Breast epithelium (tissue), 4 donors: ENCODE results near the gene ATP13A1. TPM values are rescaled to one million over a fixed set of nuclear protein-coding genes. Genes with fewer than 3 reads are reported as not detected.

Experiments used
- DNase-seq, 2 donors: peaks; one replicate each; pipeline ENCODE4 v3.0.0-alpha.2; 2019; ENCODE audit warnings: low spot score in 2 of 2
- H3K27ac ChIP-seq, 2 donors: fragments of 200-600 bp; sonication (generic) in 1 of 2; one replicate each; pipeline ENCODE4 v1.5.1; 2016 to 2019; ENCODE audit warnings: mild to moderate bottlenecking in 1 of 2
- H3K27me3 ChIP-seq, 2 donors: fragments of 200-600 bp; sonication (generic) in 1 of 2; one replicate each; pipeline versions ENCODE4 v1.5.1 to v1.6.0; 2017 to 2019; ENCODE audit warnings: control low read depth in 1 of 2, mild to moderate bottlenecking in 1 of 2
- H3K36me3 ChIP-seq: fragments of 200-600 bp; one replicate; pipeline ENCODE4 v1.5.1; 2019
- H3K4me1 ChIP-seq, 2 donors: fragments of 200-600 bp; sonication (generic); one replicate each; pipeline ENCODE4 v1.5.1; 2016 to 2019; ENCODE audit warnings: control low read depth in 1 of 2
- H3K4me3 ChIP-seq, 3 donors: fragments of 200-600 bp; sonication (generic); 1 replicate in 2 of 3; 2 replicates in 1 of 3; pipeline ENCODE4 v1.5.1; 2016 to 2019; ENCODE audit warnings: mild to moderate bottlenecking in 3 of 3, moderate library complexity in 2 of 3
- H3K9me3 ChIP-seq, 2 donors: fragments of 200-600 bp; sonication (generic) in 1 of 2; one replicate each; pipeline ENCODE4 v1.5.1; 2016 to 2019; ENCODE audit warnings: control low read depth in 1 of 2
- CTCF ChIP-seq, 3 donors: fragments of 450-650 bp; IDR thresholded peaks; one replicate each; pipeline ENCODE4 v1.5.1; 2016 to 2017; ENCODE audit warnings: antibody characterized with exemption in 3 of 3, mild to moderate bottlenecking in 3 of 3, moderate library complexity in 3 of 3
- POLR2A ChIP-seq: fragments of 450-650 bp; IDR thresholded peaks from one replicate; pipeline ENCODE4 v1.6.1; 2016; ENCODE audit warnings: antibody characterized with exemption, mild to moderate bottlenecking, moderate library complexity
- POLR2AphosphoS5 ChIP-seq, 3 donors: sonication (generic); formaldehyde crosslinking; IDR thresholded peaks; one replicate each; pipeline ENCODE4 v1.6.1; 2017; ENCODE audit warnings: antibody characterized with exemption in 3 of 3
- intact Hi-C: fragments of 100-400 bp; cut with DNase I; formaldehyde crosslinking; loops from one replicate; pipeline ENCODE4 v1.15.1; 2023; ENCODE audit warnings: low total_unique reads
- total RNA-seq, 3 donors: library from RNA; depleted of rRNA; stranded (reverse); fragments of >200 nt; gene quantifications; one replicate each; pipeline ENCODE4 v1.1.0, GENCODE V29; 2016

Gene ATP13A1
- total RNA-seq, 3 donors from 2014 or later, result 155 to 222 (median 189) TPM

- intact Hi-C loops, result no loop called here
- Histone ChIP-seq H3K4me1 (no peaks in the 10 kb centered on the region), H3K4me3 (no peak overlapping the region), H3K36me3 (no peaks in the 10 kb centered on the region), H3K27me3 (no peaks in the 10 kb centered on the region), H3K27ac (no peak overlapping the region), H3K9me3 (no peaks in the 10 kb centered on the region)
- TF ChIP-seq CTCF (IDR thresholded peaks at IDR 0.05) (no peak), POLR2A (no peak), POLR2AphosphoS5 (IDR thresholded peaks at IDR 0.05) (no peak)
- no peak for DNase-seq
Observed at GRCh38 chr19:19631346-19631745, 32.1 kb downstream of the ATP13A1 start.

- no peaks in the 10 kb centered on the region for H3K4me1 ChIP-seq
- intact Hi-C loops, result no loop called here
- no peak overlapping the region for H3K27ac ChIP-seq
- no peak for TF ChIP-seq POLR2A
- TF ChIP-seq CTCF (IDR thresholded peaks at IDR 0.05), result no peak
- TF ChIP-seq POLR2AphosphoS5 (IDR thresholded peaks at IDR 0.05), result no peak
- H3K9me3 ChIP-seq, result no peaks in the 10 kb centered on the region
- H3K27me3 ChIP-seq, result no peaks in the 10 kb centered on the region
- H3K4me3 ChIP-seq, result no peak overlapping the region
- DNase-seq, result no peak
- no peaks in the 10 kb centered on the region for H3K36me3 ChIP-seq
Observed at GRCh38 chr19:19630426-19630825, 33.0 kb downstream of the ATP13A1 start.

DNA sequence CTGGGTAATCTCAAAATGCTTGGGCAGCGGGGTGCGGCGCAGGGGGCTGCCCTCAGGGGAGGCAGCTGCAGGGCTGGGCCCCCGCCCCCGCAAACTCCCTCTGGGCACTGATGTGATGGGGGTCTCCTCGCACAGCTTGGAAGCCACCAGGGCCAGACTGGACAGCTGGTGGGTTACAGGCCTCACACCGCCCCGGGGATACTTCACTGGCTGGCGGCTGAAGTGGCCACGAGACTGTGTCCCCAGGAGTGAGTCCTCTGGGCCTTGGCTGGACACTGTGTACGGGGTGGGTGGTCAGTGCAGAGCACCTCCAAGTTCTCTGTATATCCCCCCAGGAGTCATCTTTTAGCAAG is 33.4 kb downstream of the ATP13A1 start:
- Histone ChIP-seq H3K4me3 (no peak overlapping the region), H3K9me3 (no peaks in the 10 kb centered on the region), H3K27me3 (no peaks in the 10 kb centered on the region), H3K4me1 (no peaks in the 10 kb centered on the region), H3K27ac (no peak overlapping the region), H3K36me3 (no peaks in the 10 kb centered on the region)
- TF ChIP-seq POLR2A (no peak), CTCF (IDR thresholded peaks at IDR 0.05) (no peak), POLR2AphosphoS5 (IDR thresholded peaks at IDR 0.05) (no peak)
- DNase-seq, result no peak
- intact Hi-C loops, result no loop called here

- Histone ChIP-seq H3K4me1 (no peaks in the 10 kb centered on the region), H3K4me3 (peak overlapping the region; percentile 38 to 82 (median 65)), H3K9me3 (no peaks in the 10 kb centered on the region), H3K27me3 (no peaks in the 10 kb centered on the region), H3K27ac (peak overlapping the region; percentile 88), H3K36me3 (no peaks in the 10 kb centered on the region)
- TF ChIP-seq CTCF (IDR thresholded peaks at IDR 0.05), result no peak
- TF ChIP-seq POLR2A, result no peak
- TF ChIP-seq POLR2AphosphoS5 (IDR thresholded peaks at IDR 0.05), result no peak
- DNase-seq, result peak; percentile 52 to 69
- intact Hi-C loops, result loop anchor here (10.0 kb wide), 1 partner anchor 1314 kb away; no protein-coding TSS in a partner anchor
Observed at GRCh38 chr19:19628501-19629134, 34.9 kb downstream of the ATP13A1 start.

DNA sequence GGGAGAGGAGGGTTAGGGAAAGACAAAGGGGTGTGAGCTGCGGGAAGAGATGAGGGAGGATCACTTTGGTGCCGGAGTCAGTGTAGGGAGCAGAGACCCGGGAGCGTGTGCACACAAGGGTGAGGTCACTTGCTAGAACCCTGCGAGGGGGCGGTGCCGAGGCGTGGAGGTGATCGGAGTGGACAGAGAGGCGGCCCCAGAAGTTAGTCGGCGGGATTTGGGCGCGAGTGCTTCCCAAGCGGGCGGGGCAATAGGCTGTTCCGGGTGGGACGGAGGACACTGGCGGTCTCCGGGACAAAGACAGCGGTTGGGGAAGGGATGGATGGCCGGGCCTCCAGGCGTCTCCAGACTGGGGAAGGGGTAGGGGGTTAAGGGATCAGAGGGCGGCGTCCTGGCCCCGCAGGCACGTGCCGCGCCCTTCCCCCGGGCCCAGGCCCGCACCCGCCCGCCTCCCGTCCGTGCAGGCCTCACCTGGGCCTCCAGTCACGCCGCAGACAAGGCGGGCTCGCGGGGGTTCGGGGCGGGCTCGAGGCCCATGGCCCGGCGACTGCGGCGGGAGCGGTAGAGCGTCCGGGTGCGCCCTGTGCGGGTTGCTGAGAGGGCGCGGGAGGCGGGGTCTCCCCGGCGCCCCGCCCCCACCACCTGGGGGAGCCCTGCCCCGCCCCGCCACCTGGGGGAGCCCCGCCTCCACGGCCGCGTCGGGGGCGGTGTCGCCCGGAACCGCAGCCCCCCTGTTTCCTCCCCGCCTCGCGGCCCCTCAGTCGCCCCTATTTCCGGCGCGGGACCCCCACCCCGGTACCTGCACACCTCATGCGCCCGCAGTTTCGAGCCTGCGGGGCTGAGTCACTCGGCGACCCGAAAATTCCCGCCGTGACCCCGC is 35.6 kb downstream of the ATP13A1 start, which contains the start of gene LPAR2:
TSS of gene LPAR2 (minus strand) at position 600 of the 880 bp plus-strand sequence. CDS start 945 bp downstream, outside the sequence.
- peak within 1 kb of the TSS; percentile 38 to 82 (median 65) for H3K4me3 ChIP-seq
- no peaks in the 10 kb centered on the region for H3K4me1 ChIP-seq
- DNase-seq, result peak; percentile 50 to 66
- intact Hi-C loops, result loop anchor here (10.0 kb wide), 1 partner anchor 1313 kb away; no protein-coding TSS in a partner anchor
- peak within 1 kb of the TSS; percentile 88 for H3K27ac ChIP-seq
- no peaks in the 10 kb centered on the region for H3K36me3 ChIP-seq
- TF ChIP-seq POLR2A (no peak), CTCF (IDR thresholded peaks at IDR 0.05) (no peak), POLR2AphosphoS5 (IDR thresholded peaks at IDR 0.05) (no peak)
- no peaks in the 10 kb centered on the region for H3K9me3 ChIP-seq
- no peaks in the 10 kb centered on the region for H3K27me3 ChIP-seq
